ENCODE measurements around the gene PIP5K1B. TPM values are rescaled to one million over a fixed set of nuclear protein-coding genes. Genes with fewer than 3 reads are reported as not detected.

The PIP5K1B gene
- total RNA-seq, 1 experiment from 2014 or later, result 0.16 TPM

DNA sequence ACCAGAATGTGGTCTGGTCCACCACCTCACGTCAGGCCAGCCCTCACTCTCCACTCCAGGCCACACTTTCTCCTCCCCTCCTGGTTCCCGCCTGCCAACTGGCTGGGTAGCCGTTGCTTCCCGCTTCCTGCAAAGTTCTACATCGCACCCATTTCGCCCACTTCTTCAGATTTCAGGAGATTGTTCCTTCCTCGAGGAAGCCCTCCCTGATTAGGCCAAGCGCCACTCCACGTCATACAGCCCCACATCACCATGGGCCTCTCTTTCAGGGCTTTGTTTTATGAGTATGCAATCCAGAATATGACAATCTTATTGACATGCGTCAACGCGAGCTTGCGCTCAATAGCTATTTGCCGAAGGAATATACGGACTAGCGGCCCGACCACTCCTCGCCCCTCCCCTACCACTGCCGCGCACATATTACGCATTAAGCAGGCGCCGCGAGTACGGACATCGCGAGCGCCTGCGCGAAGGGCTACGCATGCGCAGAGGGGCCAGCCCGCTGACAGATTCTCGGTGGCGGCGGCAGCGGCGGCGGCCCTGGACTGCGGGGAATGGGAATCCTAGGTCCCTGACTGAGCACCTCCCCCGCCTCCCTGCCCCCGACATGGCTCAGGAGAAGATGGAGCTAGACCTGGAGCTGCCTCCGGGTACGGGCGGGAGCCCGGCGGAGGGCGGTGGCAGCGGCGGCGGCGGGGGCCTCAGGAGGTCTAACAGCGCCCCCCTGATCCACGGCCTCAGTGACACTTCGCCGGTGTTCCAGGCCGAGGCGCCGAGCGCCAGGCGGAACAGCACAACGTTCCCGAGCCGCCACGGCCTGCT lies 74.7 kb downstream of the PIP5K1B start:
- TSS peak; percentile 91 for BruUV-seq (replicated peaks)
- ChIA-PET POLR2A (interaction anchor here (0.6 to 1.4 kb wide), 6 partner anchors 8 to 227 kb away, joined by 3 to 4 read pairs (median 3); no protein-coding TSS in a partner anchor), CTCF (interaction anchor here (0.6 to 1.4 kb wide), 5 partner anchors 34 to 400 kb away, joined by 3 to 4 read pairs (median 3); no protein-coding TSS in a partner anchor)
- peaks cover 6% of the 10 kb centered on the region for H3K4me1 Mint-ChIP-seq (ENCODE audit: insufficient read depth, unreplicated experiment)
- peak; percentile 92 for DNase-seq (ENCODE audit: unreplicated experiment)
- TF ChIP-seq, protein P1, sequence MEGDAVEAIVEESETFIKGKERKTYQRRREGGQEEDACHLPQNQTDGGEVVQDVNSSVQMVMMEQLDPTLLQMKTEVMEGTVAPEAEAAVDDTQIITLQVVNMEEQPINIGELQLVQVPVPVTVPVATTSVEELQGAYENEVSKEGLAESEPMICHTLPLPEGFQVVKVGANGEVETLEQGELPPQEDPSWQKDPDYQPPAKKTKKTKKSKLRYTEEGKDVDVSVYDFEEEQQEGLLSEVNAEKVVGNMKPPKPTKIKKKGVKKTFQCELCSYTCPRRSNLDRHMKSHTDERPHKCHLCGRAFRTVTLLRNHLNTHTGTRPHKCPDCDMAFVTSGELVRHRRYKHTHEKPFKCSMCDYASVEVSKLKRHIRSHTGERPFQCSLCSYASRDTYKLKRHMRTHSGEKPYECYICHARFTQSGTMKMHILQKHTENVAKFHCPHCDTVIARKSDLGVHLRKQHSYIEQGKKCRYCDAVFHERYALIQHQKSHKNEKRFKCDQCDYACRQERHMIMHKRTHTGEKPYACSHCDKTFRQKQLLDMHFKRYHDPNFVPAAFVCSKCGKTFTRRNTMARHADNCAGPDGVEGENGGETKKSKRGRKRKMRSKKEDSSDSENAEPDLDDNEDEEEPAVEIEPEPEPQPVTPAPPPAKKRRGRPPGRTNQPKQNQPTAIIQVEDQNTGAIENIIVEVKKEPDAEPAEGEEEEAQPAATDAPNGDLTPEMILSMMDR (IDR thresholded peaks at IDR 0.05; ENCODE audit: unreplicated experiment), result no peak
- H3K27me3 Mint-ChIP-seq (ENCODE audit: insufficient read depth, unreplicated experiment), result peaks cover 9% of the 10 kb centered on the region
- no peak overlapping the region for H3K4me3 Mint-ChIP-seq (ENCODE audit: unreplicated experiment)
- intact Hi-C loops (cut with micrococcal nuclease), result loop anchor here (5.0 kb wide), 1 partner anchor 197 kb away; no protein-coding TSS in a partner anchor
- no peak overlapping the region for H3K27ac Mint-ChIP-seq (ENCODE audit: low read depth, unreplicated experiment)
- no peaks in the 10 kb centered on the region for H3K36me3 Mint-ChIP-seq (ENCODE audit: insufficient read depth, unreplicated experiment)
- H3K9me3 Mint-ChIP-seq (ENCODE audit: unreplicated experiment), result no peaks in the 10 kb centered on the region

- intact Hi-C loops (cut with micrococcal nuclease), result no loop called here
- Mint-ChIP-seq H3K4me3 (ENCODE audit: unreplicated experiment) (no peak overlapping the region), H3K36me3 (ENCODE audit: insufficient read depth, unreplicated experiment) (no peaks in the 10 kb centered on the region), H3K27ac (ENCODE audit: low read depth, unreplicated experiment) (no peak overlapping the region), H3K27me3 (ENCODE audit: insufficient read depth, unreplicated experiment) (peaks cover 3% of the 10 kb centered on the region), H3K4me1 (ENCODE audit: insufficient read depth, unreplicated experiment) (peaks cover under 1% of the 10 kb centered on the region), H3K9me3 (ENCODE audit: unreplicated experiment) (no peaks in the 10 kb centered on the region)
- ChIA-PET POLR2A (interaction anchor here (0.8 to 1.4 kb wide), 4 partner anchors 9 to 227 kb away, joined by 3 read pairs; no protein-coding TSS in a partner anchor), CTCF (interaction anchor here (0.6 to 1.4 kb wide), 4 partner anchors 34 to 399 kb away, joined by 3 to 4 read pairs (median 3); no protein-coding TSS in a partner anchor)
- TF ChIP-seq, protein P1 (IDR thresholded peaks at IDR 0.05; ENCODE audit: unreplicated experiment), result no peak
- BruUV-seq (replicated peaks), result no TSS peak
- no peak for DNase-seq (ENCODE audit: unreplicated experiment)
Observed at GRCh38 chr9:68780380-68780712, 75.3 kb downstream of the PIP5K1B start.

DNA sequence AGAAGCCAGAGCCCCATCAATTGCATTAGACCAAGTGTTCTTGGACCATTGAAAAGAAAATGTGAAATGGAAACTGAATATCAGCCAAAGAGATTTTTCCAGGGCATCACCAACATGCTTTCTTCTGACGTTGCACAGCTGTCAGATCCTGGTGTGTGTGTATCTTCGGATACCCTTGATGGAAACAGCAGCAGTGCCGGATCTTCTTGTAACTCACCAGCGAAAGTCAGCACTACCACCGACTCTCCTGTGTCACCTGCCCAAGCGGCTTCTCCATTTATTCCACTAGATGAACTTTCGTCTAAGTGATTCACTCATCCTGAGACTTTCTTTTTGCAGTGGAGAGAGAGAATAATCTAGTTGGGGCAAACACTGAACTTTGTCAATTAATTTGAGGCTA lies 75.7 kb downstream of the PIP5K1B start:
- no peak overlapping the region for H3K27ac Mint-ChIP-seq (ENCODE audit: low read depth, unreplicated experiment)
- no peak overlapping the region for H3K4me3 Mint-ChIP-seq (ENCODE audit: unreplicated experiment)
- H3K9me3 Mint-ChIP-seq (ENCODE audit: unreplicated experiment), result no peaks in the 10 kb centered on the region
- TSS peak; percentile 59 for BruUV-seq (replicated peaks)
- TF ChIP-seq, protein P1 (IDR thresholded peaks at IDR 0.05; ENCODE audit: unreplicated experiment), result no peak
- ChIA-PET CTCF (interaction anchor here (0.6 to 0.7 kb wide), 2 partner anchors 130 to 399 kb away, joined by 3 to 4 read pairs; no protein-coding TSS in a partner anchor), POLR2A (interaction anchor here (1.0 to 1.2 kb wide), 2 partner anchors 12 to 224 kb away, joined by 3 to 4 read pairs; no protein-coding TSS in a partner anchor)
- peak; percentile 4 for DNase-seq (ENCODE audit: unreplicated experiment)
- H3K27me3 Mint-ChIP-seq (ENCODE audit: insufficient read depth, unreplicated experiment), result no peaks in the 10 kb centered on the region
- intact Hi-C loops (cut with micrococcal nuclease), result no loop called here
- no peaks in the 10 kb centered on the region for H3K36me3 Mint-ChIP-seq (ENCODE audit: insufficient read depth, unreplicated experiment)
- H3K4me1 Mint-ChIP-seq (ENCODE audit: insufficient read depth, unreplicated experiment), result no peaks in the 10 kb centered on the region

DNA sequence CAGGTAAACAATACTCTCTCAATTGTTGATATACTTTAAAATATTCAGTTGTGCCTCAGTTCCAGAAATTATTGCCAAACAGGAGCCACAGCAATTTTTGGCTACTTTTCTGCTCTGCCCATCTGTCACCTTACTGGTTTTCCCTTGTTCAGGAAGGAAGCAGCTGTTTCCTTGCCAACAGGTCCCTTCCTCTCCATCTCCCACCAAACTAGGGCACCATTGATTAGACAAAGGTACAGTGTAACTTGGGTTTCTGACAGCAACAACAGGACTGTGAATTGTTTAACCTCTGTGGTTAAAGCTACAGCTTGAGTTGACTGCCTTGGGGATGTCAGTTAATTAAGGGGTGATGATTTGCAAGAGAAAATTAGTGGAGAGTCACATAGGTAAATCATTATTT lies 76.9 kb downstream of the PIP5K1B start:
- ChIA-PET CTCF (interaction anchor here (0.6 to 0.8 kb wide), 2 partner anchors 152 to 303 kb away, joined by 3 read pairs; no protein-coding TSS in a partner anchor), POLR2A (interaction anchor here (0.9 kb wide), 1 partner anchor 14 kb away, joined by 3 read pairs; no protein-coding TSS in a partner anchor)
- intact Hi-C loops (cut with micrococcal nuclease), result no loop called here
- no peaks in the 10 kb centered on the region for H3K27me3 Mint-ChIP-seq (ENCODE audit: insufficient read depth, unreplicated experiment)
- no peak overlapping the region for H3K27ac Mint-ChIP-seq (ENCODE audit: low read depth, unreplicated experiment)
- DNase-seq (ENCODE audit: unreplicated experiment), result no peak
- no TSS peak for BruUV-seq (replicated peaks)
- no peaks in the 10 kb centered on the region for H3K36me3 Mint-ChIP-seq (ENCODE audit: insufficient read depth, unreplicated experiment)
- H3K4me3 Mint-ChIP-seq (ENCODE audit: unreplicated experiment), result no peak overlapping the region
- H3K4me1 Mint-ChIP-seq (ENCODE audit: insufficient read depth, unreplicated experiment), result no peaks in the 10 kb centered on the region
- no peaks in the 10 kb centered on the region for H3K9me3 Mint-ChIP-seq (ENCODE audit: unreplicated experiment)
- TF ChIP-seq, protein P1 (IDR thresholded peaks at IDR 0.05; ENCODE audit: unreplicated experiment), result no peak

Data from MCF 10A (cell line).